NCI-H82 treated with DMSO at 0.1 percent for 48 hours (cell line): ENCODE results near the gene ZIK1.
A peak's percentile ranks its signal among the peaks of the same experiment; 100 is the strongest.

Experiments
- DNase-seq: peaks from one replicate; lab custom pipeline; 2025; ENCODE audit not compliant: unreplicated experiment; lab: John Stamatoyannopoulos, UW

The ZIK1 gene

DNA sequence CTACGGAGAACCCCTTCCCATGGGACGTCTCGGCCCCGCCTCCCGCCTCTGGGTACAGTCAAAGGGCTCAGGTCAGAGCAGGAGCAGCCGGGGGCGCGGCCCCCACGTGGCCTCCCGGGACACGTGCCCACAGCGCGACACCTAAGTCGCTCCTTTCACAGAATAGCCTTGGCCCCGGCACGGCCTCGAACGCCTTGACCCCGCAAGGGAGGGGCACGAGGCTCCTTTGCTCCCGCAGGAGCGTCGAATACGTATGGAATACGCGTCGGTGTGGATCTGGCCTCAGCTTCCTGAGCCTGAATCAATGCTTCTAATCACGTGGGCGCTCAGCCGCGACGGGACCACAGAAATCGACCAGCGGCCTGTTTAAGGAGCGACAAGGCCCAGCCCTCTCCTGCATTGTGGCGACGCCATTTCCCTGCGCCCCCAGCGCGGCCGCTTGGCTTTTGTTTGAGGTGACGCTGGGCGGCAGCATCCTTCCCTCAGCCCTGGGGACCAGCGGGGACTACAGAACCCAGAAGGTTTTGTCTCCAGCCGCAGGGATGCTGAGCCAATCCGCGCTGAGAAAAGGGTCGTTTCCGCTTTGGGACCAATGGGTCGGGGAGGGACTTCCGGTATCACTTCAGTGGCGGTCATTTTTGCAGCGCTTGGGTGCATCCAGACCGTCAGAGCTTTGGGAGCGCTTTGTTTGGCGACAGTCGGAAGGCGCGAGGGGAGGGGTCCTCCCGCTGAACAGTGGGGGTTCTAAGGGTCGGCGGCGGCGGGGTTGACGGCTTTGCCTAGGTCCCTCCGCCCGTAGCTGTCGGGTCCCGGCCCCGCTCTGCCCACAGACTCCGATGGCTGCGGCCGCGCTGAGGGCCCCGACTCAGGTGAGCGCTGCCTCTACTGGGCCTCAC is at the start of gene ZIK1:
Gene ZIK1, plus strand, starts transcription at position 625 of the 896 bp plus-strand sequence. Its CDS starts 212 bp downstream, at position 837.
- peak; percentile 73 for DNase-seq

DNA sequence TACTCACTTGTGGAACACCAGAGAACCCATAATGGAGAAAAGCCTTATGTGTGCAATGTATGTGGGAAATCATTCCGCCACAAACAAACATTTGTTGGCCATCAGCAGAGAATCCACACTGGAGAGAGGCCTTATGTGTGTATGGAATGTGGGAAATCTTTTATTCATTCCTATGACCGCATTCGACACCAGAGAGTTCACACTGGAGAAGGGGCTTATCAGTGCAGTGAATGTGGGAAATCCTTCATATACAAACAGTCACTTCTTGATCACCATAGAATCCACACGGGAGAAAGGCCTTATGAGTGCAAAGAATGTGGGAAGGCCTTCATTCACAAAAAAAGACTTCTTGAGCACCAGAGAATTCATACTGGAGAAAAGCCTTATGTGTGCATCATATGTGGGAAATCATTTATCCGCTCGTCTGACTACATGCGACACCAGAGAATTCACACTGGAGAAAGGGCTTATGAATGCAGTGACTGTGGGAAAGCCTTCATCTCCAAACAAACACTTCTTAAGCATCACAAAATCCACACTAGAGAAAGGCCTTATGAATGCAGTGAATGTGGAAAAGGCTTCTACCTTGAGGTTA is 45.9 kb upstream of the ZIK1 start:
- DNase-seq = no peak

DNA sequence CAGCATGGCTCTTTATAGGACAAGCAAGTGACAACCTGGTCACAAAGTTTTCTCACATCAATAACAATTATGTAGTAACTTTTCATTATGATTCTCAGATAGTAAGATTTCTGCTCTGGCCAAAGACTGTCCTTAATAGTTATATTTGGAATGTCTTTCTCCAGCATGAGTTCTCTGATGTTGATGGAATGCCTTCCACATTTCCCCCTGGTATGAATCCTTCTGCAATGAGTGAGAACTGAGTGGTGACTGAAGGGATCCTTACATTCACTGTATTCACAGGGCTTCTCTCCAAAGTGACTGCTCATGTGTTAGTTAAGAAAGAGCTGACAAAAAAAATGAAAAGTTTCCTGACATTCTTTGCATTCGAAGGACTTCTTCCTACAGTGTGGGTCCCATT is 37.4 kb upstream of the ZIK1 start:
- no peak for DNase-seq

DNA sequence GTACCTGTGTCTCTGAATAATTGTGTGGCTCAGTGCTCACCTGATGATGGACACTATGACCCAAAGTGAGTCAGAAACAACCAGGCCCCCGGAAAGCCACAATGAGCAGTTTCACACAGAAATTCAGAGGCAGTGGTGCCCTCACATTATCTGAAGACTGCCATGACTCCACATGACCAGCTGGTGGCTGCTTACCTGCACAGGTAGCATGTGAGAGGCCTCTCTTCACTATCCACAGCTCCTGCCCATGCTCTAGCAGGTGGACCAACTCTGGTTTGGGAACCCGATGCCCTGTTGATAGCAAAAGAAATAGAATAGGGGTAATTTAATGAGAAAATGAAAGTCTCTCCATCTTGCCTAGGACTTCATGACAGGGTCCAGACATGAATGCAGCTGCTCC is 31.5 kb upstream of the ZIK1 start:
- DNase-seq = no peak

DNA sequence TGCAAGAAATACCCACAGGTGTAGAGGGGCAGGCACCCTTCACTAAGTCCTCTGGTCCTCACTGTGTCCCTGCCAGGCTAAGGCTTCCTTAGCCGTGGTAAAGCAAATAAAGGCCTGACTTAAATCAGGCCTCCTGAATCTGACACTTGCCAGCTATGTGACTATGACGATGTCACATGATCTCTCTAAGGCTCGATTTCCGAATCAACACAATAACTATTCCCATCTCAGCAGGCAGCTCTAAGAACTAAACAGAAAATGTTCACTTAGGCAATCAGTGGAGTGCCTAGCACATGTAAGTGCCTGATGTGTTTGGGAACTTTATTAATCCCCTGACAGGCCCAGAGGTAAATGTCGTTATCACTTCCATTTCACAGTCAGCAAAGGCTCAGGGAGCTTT is 26.3 kb upstream of the ZIK1 start:
- no peak for DNase-seq

DNA sequence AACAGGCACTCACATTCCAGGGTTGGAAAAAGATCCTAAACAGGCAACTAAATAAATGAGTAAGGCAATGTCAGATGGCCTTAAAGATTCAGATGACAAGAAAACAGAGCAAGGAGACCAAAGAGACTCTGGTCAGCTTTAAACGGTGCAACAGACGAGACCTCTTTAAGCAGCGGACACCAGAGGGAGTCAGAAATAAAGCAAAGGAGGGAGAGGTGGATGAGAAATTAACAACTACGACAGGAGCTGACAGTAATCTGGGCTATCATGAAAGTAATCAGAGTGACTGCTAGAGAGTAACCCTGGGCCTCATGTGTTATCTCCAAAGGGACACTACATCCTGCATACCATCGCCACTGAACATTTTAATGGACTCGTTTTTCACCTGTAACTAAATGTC is 25.4 kb upstream of the ZIK1 start:
- DNase-seq = no peak

DNA sequence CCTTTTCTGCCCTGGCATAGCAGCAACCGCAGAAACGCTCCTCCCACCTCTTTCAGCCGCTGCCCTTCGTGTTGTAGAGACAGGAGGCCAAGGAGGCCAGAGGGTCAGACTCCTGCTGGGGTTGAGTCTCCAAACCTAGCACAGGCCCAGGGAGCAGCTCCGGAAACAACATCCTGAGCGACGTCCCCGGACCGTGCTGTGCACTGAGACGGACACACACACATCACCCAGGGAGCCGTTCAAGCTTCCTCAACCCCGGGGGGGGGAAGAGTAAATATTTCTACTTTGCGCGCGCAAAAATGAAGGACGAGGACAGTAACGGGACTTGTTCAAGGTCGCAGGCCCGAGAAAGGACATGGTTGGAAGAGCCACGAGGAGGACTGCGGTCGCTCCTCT is 24.9 kb upstream of the ZIK1 start:
- no peak for DNase-seq

DNA sequence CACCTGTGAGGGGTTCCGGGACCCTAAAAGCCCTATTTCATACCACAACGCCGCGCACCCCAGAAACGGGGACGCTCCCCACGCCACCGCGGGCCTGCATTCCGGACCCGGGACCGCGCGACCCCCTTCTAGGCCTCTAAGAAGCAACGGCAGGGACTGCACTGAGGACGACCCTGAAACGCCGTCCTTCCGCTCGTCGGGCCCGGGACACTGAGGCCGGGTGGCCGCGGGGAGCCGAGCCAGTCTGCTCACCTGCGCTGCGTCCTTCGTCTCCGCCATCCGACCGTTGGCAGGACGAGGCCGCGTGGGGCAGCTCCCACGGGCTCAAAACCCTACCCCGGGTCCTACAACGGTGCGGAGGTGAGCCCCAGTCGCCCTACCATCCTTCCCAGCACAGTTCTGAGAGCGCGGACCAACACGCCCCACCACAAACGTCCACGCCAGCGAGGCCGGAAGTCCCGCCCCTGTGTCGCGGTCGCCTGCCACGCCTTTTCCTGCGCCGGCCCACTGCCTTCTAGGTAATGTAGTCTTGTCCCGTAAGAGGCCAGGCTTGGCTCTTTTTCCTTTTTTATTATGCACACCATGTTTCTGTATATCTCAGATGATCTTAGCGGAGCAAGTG is 24.4 kb upstream of the ZIK1 start, which contains the start of gene ZNF550:
Gene ZNF550, minus strand, starts transcription at position 460 of the 622 bp plus-strand sequence. Its CDS starts 181 bp downstream, at position 279.
- peak; percentile 70 for DNase-seq

DNA sequence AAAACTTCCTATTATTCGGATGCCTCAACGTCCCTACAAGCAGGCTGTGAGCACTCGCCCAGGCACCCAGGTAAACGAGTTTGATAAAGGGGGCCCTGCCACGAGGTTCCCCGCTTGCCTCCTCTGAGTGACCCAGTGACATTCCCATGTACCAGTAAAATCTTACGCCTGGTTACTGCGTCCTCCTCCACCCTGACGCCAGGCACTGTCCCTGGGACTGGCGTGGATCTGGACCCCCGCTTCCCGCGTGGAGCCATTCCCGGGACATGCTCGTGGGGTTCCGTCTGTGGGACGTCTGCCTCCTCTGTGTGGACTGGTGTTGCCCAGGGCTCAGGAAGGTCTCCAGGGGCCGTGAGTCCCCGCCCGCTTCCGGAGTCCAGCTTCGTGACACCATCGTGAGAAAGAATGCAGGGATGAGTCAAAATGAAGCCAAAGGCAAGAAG is 23.9 kb upstream of the ZIK1 start:
- no peak for DNase-seq

DNA sequence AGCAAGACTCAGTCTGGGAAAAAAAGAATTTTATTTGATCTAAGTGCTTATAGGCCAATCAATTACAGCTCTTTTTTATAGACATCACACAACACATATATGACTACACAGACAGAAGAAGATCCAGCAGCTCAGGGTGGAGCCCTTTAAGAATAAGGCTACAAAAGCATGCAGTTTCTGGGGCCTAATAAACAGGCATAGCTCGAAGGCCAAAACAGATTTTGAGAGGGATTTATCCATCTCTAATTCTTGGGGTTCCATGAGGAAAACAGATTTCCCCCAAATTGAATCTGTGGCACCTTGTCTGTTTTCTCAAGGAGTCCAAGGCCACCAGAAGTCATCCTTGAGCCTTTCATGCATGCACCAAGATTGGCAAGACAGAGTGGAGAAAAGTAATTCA is 20.4 kb upstream of the ZIK1 start:
- no peak for DNase-seq

DNA sequence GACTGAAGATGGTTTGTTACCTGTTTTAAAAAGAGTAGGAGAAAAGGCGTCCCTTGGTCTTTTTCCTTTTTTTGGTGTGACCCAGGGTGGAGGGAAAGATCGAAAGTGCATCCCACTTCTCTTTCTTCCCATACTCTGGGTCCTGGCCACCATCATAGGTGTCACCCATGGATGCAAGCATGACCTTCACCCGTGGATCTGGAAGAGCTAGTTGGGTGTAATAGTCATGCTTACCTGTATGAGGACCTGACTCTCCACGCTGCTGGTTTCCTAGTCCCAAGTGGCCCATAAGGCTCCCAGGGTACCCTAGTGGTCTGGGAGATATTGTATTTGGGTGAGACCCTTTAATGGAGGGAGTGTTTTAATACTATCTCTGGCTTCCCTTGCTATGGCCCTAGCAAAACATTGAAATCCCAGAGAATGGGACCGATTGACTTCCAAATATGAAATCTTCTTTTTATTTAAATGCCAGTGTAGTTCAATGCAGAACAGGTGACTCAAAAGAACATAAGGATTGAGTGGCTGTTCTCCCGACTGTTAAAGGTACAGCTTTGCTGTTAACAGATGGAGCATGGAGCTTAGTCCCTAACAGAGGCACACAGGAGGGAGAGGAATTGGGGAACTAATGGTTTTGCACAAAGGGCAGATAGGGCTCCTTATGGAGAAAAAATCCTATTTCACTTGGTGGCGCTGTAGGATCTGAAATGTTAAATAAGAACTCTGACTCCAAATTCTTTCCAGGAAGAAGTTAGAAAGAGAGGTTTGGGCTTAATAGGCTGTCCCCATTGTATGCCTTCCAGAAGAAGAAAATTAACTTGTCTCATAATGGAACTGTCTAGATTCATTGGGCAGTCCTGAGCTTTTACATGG is 17.3 kb upstream of the ZIK1 start:
- no peak for DNase-seq

DNA sequence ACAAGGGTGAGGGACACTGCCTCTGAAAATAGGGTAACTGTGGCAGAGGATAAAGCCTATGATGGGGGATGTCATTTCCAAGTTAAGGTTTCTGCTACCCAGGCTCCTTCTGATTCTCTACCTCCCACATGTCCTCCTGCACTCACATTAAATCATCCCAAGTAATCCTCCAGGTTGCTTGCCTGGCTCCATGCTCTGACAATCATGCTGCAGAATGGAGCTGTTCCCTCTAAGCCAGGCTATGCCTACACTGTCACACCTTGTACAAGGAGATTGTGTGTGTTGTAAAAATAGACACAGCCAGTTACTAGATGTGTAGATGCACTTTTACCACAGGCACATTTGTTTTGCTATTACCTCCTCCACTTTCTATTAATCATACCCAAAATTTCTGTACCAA is 13.2 kb upstream of the ZIK1 start:
- DNase-seq = no peak

DNA sequence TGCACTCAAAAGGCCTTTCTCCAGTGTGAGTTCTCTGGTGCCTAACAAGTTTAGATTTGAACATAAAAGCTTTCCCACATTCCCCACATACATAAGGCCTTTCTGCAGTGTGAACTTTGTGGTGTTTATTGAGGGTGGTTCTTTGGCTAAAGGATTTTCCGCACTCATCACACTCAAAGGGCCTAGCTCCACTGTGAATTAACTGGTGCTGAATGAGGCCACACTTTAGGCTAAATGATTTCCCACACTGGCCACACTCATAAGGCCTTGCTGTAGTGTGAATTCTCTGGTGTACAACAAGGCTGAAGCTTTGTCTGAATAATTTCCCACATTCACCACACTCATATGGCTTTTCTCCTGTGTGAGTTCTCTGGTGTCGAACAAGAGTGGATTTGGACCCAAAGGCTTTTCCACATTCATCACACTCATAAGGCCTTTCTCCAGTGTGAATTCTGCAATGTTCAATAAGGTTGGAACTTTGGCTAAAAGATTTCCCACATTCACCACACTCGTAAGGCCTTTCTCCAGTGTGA is 11.5 kb upstream of the ZIK1 start:
- no peak for DNase-seq

DNA sequence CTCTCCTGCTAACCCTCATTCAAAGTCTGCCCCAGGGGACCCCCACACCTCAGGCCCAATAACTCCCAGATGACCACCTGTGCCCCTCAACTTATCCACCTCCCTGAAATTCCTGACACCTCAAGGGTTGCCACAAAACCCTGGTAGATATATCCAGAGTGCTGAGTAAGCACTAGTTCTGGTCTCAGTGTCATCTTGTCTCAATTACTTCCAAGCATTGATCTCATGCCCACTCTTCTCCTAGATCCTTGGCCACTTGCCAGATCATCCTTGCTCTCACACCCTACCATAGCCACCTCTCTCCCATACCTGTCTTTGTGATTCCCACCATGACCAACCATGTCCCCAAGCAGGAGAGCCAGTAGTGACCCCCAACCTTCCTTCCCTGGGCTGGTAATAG is 7.3 kb upstream of the ZIK1 start:
- DNase-seq = no peak

DNA sequence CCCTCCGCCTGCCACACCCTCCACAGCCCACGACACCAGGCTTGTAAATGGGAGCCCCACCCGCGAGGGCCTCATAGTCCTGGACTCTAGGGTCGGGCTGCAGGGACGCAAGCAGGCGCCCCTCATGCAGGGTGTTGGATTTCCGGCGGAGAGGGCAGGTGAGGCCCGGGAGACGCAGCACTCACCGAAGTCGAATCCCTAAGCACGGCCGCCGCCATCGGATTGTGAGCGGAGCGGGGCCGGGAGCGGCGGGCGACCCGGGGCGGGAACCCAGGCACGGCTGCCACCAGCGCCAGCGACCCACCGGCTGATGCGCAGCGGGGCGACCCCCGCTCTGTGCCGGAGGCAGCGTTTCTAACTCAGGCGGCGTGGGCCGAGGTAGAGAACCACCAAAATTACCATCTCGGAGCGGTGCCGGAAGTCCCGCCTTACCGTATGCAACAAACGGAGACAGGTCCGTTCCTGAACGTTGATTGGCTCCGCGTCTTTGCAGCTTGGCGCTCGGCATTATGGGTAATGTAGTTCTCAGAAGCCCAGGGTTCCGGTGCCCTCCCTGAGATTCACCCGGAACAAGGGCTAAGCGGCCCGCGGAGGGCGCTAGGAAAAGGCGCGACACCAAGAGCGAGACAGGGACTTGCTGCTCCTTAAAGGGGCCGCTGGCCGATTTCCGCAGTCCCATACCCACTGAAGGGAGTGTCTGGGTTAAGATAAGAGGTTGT is 5.3 kb upstream of the ZIK1 start, which contains the start of gene ZNF416:
Gene ZNF416, minus strand, starts transcription at position 425 of the 719 bp plus-strand sequence. Its CDS starts 207 bp downstream, at position 218.
- peak; percentile 96 for DNase-seq

DNA sequence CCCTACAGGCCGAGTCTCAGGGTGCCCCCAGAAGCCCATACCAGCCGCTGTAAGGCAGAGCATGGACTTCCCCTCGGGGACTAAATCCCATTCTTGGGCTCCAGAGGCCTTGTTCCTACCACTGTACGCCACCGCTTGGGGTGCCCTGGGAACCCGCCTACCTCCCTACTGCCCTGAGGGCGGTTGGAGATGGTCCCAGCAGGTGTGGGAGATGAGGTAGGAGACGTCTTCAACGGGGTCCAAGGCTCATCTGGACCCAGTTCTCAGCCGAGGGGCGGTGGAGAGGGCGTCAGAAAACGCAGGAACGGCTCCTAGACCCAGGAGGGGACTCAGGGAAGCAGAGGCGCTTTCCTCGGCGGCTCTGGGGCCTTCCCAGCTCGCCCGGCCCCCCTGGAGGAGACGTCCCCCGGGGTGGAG is 833 bp upstream of the ZIK1 start:
- DNase-seq = no peak

DNA sequence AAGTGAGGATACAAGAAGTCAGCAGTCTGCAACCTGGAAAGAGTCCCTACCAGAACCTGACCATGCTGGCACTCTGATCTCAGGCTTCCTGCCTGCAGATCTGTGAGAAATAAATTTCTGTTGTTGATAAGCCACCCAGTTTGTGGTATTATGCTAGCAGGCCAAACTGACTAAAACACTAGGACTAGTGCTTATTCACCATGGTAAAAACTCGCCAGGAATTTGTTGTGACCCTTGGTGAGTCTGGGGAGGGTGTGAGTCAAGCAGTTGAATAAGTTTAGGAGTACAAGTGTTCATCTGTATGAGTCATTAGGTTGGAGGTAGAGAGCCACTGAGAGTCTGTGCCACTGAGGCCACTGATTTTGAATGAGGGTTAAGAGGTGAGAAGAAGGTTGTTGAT is 3.6 kb downstream of the ZIK1 start:
- no peak for DNase-seq

DNA sequence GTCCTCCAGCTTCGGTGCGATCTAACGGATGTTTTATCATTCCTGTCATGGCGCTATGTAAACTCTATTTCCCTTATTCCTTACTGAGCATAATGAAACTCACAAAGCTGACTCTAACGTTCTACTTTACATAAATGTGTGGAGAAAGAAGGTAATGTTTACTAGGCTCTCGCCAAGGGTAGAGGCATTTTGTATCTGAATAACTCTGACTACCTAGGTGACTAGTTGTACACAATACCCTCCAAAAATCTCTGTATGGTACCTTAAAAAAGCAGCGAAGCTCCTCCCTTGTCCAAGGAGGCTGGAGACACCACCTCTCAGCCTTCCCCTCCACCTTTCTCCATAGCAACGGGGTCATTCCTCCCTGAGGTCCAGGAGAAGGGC is 15.4 kb downstream of the ZIK1 start:
- no peak for DNase-seq

DNA sequence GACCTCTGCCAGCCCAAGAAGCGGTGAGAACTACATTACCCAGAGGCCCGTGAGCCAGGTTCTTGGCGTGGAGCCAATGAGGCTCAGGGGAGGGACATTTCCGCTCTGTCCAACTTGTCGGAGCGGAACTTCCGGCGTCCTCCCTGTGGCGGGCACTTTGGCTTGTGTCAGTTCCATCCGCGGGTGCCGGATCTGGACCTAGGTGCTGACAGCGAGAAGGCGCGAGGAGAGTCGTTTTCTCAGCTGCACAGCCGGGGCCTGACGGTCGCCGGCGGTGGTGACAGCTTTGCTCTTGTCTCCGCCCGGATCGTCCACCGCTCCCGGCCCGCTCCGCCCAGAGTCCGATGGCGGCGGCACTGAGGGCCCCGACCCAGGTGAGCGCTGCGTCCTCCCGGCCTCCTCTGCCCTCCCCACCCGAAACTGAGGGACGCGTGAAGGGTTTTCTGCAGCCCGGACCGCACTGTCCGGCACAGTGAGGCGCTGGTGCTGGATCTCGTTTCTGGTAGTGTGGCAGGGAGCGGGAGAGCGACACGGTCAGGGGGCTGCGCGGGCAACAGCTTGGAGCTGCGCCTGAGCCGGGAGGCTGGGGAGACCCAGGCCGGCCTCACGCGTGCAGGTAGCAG is 15.9 kb downstream of the ZIK1 start, which contains the start of gene ZNF530:
Gene ZNF530, plus strand, starts transcription at position 125 of the 623 bp plus-strand sequence. CDS start 4,461 bp downstream, outside the sequence.
- DNase-seq = peak; percentile 77
